KMS-11 (cell line): ENCODE data around the gene PPP1R15B.

Experiments used
- H2AFZ ChIP-seq: fragments of 200-600 bp; sonication (generic); 2 replicates; pipeline ENCODE4 v1.6.1; 2016; ENCODE audit warnings: antibody characterized with exemption, mixed run types, low read depth
- H3K27ac ChIP-seq: fragments of 200-600 bp; sonication (generic); 2 replicates; pipeline ENCODE4 v1.6.1; 2016; ENCODE audit warnings: mild to moderate bottlenecking, mixed run types
- H3K27me3 ChIP-seq: fragments of 200-600 bp; sonication (generic); 2 replicates; pipeline ENCODE4 v1.6.1; 2017; ENCODE audit warnings: mild to moderate bottlenecking, low read depth, mixed run types, moderate library complexity; ENCODE audit not compliant: insufficient read depth
- H3K36me3 ChIP-seq: fragments of 200-600 bp; sonication (generic); 2 replicates; pipeline ENCODE4 v1.6.1; 2017; ENCODE audit warnings: mild to moderate bottlenecking, mixed run types; ENCODE audit not compliant: insufficient read depth
- H3K4me1 ChIP-seq: fragments of 200-600 bp; sonication (generic); 2 replicates; pipeline ENCODE4 v1.6.1; 2016; ENCODE audit warnings: mild to moderate bottlenecking, low read depth, mixed run types; ENCODE audit not compliant: poor library complexity, severe bottlenecking
- H3K4me2 ChIP-seq: fragments of 200-600 bp; sonication (generic); 2 replicates; pipeline ENCODE4 v1.7.0; 2016; ENCODE audit warnings: mild to moderate bottlenecking, mixed run types
- H3K4me3 ChIP-seq: fragments of 200-600 bp; sonication (generic); IDR thresholded peaks from 2 replicates; pipeline ENCODE4 v1.6.1; 2017; ENCODE audit warnings: low read depth, low read length, mixed read lengths; ENCODE audit not compliant: insufficient read depth
- H3K79me2 ChIP-seq: fragments of 200-600 bp; sonication (generic); 2 replicates; pipeline ENCODE4 v1.6.1; 2016; ENCODE audit warnings: low read depth, mixed run types; ENCODE audit not compliant: insufficient read depth
- H3K9ac ChIP-seq: fragments of 200-600 bp; sonication (generic); 2 replicates; pipeline ENCODE4 v1.6.1; 2016; ENCODE audit warnings: mild to moderate bottlenecking, mixed run types
- H4K20me1 ChIP-seq: fragments of 200-600 bp; sonication (generic); 2 replicates; pipeline ENCODE4 v1.6.1; 2016; ENCODE audit warnings: mild to moderate bottlenecking, mixed run types; ENCODE audit not compliant: insufficient read depth
- TF ChIP-seq, protein P1 (sequence below): fragments of 200-600 bp; sonication (generic); conservative IDR thresholded peaks from 2 replicates; pipeline ENCODE4 v1.6.1; 2017; ENCODE audit warnings: low read depth, mild to moderate bottlenecking, antibody characterized with exemption, low read length, moderate library complexity, mixed read lengths

Gene PPP1R15B

DNA sequence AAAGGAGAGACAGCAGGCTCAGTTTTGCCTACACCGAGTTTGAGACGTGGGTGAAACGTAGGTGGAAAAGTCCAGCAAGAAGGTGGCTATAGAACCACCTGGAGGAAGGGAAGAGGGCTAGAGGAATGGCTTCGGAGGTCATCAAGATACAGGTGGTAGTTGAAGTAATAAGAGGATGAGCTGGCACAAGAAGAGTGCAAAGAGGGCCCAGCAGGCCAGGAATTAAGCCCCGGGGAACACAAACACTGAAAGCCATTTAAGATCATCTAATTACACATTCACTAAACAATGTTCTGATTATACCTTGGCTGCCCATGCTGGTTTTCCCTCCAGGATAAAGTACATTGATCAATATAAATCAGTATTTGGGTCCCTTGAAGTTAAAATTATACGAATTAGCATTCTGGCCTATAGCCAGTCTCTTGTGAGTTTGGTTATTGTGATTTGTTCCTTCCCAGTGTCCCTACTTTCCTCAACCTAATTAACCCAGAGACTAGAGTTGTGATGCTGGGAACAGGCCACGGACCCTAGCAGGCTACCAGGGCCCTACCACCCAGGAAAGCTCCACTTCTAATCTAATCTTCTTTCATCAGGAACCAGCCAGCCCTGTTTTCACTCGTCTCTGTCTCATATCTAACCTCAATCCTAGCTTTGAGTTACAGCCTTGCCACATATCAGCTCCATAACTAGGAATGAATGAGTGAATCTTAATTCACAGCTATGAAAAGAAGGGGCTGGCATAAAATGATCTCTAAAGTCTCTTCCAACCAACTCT is 26.4 kb upstream of the PPP1R15B start:
- TF ChIP-seq, protein P1, sequence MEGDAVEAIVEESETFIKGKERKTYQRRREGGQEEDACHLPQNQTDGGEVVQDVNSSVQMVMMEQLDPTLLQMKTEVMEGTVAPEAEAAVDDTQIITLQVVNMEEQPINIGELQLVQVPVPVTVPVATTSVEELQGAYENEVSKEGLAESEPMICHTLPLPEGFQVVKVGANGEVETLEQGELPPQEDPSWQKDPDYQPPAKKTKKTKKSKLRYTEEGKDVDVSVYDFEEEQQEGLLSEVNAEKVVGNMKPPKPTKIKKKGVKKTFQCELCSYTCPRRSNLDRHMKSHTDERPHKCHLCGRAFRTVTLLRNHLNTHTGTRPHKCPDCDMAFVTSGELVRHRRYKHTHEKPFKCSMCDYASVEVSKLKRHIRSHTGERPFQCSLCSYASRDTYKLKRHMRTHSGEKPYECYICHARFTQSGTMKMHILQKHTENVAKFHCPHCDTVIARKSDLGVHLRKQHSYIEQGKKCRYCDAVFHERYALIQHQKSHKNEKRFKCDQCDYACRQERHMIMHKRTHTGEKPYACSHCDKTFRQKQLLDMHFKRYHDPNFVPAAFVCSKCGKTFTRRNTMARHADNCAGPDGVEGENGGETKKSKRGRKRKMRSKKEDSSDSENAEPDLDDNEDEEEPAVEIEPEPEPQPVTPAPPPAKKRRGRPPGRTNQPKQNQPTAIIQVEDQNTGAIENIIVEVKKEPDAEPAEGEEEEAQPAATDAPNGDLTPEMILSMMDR, result no peak
- Histone ChIP-seq H3K36me3 (no peaks in the 10 kb centered on the region), H3K9ac (no peak overlapping the region), H3K4me3 (no peak overlapping the region), H3K4me2 (no peak overlapping the region), H3K4me1 (no peaks in the 10 kb centered on the region), H3K79me2 (no peaks in the 10 kb centered on the region), H3K27me3 (no peaks in the 10 kb centered on the region), H3K27ac (no peak overlapping the region), H4K20me1 (no peaks in the 10 kb centered on the region), H2AFZ (no peak overlapping the region)

DNA sequence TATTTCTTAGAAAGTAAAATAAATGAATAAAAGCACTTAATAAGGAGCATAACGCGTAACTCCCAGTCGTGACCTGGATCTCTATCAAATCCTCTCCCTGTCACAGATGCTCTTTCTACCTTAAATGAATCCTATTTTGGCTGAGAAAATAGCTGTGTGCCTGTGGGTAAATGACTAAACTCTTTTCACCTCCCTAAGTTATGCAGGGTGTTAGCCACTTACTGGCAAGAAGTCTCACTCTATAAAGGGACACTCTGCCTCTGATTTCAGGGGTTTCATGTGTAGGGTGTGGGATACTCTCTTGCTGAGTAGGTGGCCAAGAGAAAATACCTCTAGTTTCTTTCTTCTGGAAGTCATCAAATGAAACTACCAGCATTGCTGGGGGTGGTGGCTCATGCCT is 24.3 kb upstream of the PPP1R15B start:
- H3K79me2 ChIP-seq, result no peaks in the 10 kb centered on the region
- no peak overlapping the region for H3K27ac ChIP-seq
- H3K4me3 ChIP-seq, result no peak overlapping the region
- no peak overlapping the region for H3K4me2 ChIP-seq
- no peak overlapping the region for H3K9ac ChIP-seq
- H2AFZ ChIP-seq, result no peak overlapping the region
- no peaks in the 10 kb centered on the region for H4K20me1 ChIP-seq
- TF ChIP-seq, protein P1, result no peak
- no peaks in the 10 kb centered on the region for H3K4me1 ChIP-seq
- H3K27me3 ChIP-seq, result no peaks in the 10 kb centered on the region
- no peaks in the 10 kb centered on the region for H3K36me3 ChIP-seq

DNA sequence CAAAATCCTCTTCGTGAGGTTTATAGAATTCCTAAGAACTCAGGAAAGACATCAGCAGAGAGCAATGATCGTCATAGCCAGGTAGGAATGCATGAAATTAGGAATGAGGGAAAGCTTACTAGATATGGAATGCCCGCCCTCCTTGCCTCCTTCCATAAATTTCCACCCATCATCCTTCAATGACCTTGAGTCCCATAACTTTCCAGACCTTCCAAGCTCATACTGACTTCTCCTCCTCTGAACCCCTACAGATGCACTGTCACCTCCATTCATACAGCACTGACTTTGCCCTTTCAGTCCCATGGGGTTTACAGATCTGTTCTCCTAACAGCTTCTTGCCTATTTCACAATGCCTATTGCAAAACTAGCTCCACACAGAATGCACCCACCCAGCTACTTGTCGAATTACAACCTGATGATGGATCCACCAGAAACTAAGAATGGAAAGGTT is 23.8 kb upstream of the PPP1R15B start:
- Histone ChIP-seq H3K9ac (no peak overlapping the region), H3K27me3 (no peaks in the 10 kb centered on the region), H3K79me2 (no peaks in the 10 kb centered on the region), H3K27ac (no peak overlapping the region), H3K36me3 (no peaks in the 10 kb centered on the region), H3K4me3 (no peak overlapping the region), H4K20me1 (no peaks in the 10 kb centered on the region), H3K4me2 (no peak overlapping the region), H2AFZ (no peak overlapping the region), H3K4me1 (no peaks in the 10 kb centered on the region)
- TF ChIP-seq, protein P1, result no peak

GRCh38 chr1:204434116-204434755 is 22.6 kb upstream of the PPP1R15B start:
- Histone ChIP-seq H3K27ac (no peak overlapping the region), H2AFZ (no peak overlapping the region), H3K4me3 (no peak overlapping the region), H3K9ac (no peak overlapping the region), H4K20me1 (no peaks in the 10 kb centered on the region), H3K4me1 (no peaks in the 10 kb centered on the region), H3K79me2 (no peaks in the 10 kb centered on the region), H3K27me3 (no peaks in the 10 kb centered on the region), H3K4me2 (no peak overlapping the region), H3K36me3 (no peaks in the 10 kb centered on the region)
- TF ChIP-seq, protein P1, result no peak
